GM12865 (cell line): ENCODE data around the gene ZNF235.
"Not testable (repeated sequence)": the region's sequence is repeated elsewhere in the genome, so short reads cannot be mapped to it uniquely, and the experiment has no call there.

ENCODE experiments used
- DNase-seq: peaks from one replicate; pipeline ENCODE4 v3.0.0; 2010; ENCODE audit warnings: low read depth
- H3K4me3 ChIP-seq: 2 replicates; pipeline ENCODE4 v1.5.1; 2011; ENCODE audit warnings: mild to moderate bottlenecking, low read depth, low read length, control low read depth
- TF ChIP-seq, protein P1 (sequence below): IDR thresholded peaks from 2 replicates; pipeline ENCODE4 v1.5.1; 2011; ENCODE audit warnings: low read length, control low read depth, low read depth, inconsistent platforms; ENCODE audit not compliant: insufficient read depth; ENCODE audit errors: missing control alignments

Gene ZNF235

GRCh38 chr19:44258835-44259413 is 45.9 kb downstream of the ZNF235 start:
- H3K4me3 ChIP-seq: no peak overlapping the region; the same call in 1 of the 2 replicates
- TF ChIP-seq, protein P1, sequence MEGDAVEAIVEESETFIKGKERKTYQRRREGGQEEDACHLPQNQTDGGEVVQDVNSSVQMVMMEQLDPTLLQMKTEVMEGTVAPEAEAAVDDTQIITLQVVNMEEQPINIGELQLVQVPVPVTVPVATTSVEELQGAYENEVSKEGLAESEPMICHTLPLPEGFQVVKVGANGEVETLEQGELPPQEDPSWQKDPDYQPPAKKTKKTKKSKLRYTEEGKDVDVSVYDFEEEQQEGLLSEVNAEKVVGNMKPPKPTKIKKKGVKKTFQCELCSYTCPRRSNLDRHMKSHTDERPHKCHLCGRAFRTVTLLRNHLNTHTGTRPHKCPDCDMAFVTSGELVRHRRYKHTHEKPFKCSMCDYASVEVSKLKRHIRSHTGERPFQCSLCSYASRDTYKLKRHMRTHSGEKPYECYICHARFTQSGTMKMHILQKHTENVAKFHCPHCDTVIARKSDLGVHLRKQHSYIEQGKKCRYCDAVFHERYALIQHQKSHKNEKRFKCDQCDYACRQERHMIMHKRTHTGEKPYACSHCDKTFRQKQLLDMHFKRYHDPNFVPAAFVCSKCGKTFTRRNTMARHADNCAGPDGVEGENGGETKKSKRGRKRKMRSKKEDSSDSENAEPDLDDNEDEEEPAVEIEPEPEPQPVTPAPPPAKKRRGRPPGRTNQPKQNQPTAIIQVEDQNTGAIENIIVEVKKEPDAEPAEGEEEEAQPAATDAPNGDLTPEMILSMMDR: no peak
- no peak for DNase-seq

DNA sequence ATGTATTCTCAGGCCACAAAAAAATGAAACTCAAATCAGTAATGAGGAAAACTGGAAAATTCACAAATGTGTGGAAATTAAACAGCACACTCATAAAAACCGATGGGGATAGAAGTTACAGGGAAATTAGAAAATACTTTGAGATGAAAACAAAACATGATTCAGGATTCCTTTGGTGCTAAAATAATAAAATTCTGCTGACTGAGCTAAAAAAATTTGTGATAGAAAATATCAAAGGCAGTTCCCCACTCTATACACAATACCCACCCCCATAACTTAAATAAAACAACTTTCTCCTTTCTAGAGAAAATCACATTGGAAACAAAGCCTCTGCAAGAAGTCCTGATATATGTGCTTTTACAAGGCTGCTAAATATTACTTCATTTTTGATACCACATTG is 46.7 kb downstream of the ZNF235 start:
- TF ChIP-seq, protein P1: no peak
- H3K4me3 ChIP-seq: no peak overlapping the region
- no peak for DNase-seq

DNA sequence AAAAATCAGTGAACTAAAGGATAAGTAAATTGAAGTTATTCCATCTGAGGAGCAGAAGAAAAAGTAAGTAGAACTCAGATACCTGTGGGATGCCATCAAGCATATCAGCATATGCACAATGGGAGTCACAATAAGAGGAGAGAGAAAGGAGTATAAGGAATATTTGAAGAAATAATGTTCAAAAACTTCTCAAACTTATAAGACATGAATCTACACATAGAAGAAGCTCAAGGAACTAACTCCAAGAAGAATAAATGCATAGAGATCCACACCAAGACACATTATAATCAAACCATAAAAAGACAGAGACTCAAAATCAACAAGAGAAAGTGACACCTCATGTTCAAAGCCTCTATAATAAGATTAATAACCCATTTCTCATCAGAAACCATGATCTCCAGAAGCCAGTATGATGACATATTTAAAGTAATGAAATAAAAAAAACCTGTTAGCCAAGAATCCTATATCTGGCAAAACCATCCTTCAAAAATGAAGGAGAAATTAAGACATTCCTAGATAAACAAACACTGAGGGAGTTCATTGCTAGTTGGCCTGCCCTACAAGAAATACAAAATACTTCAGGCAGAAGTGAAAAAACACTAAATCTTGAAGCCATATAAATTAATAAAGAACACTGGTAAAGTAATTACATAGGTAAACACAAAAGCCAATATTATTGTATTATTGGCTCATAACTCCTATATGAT is 49.0 kb downstream of the ZNF235 start:
- TF ChIP-seq, protein P1: no peak
- DNase-seq: no peak
- no peak overlapping the region for H3K4me3 ChIP-seq

DNA sequence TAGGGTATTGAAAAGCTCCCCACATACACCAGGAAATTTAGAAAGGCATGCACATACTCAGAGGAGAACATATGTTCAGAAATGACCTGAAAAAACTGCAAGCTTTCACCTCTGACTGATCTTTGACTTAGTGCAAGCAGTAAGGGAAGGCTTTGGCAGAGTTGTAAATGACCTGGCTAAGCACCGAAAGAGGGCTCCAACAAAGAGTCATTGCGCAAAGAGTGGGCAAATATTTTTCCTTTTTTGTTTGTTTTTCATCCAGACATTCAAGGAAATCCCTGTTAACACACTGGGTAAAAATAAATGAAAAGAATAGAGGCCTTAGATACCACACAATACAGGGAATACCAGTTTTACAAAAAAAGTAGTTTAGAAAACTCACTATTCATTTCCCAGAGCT is 50.3 kb downstream of the ZNF235 start:
- H3K4me3 ChIP-seq: no peak overlapping the region
- TF ChIP-seq, protein P1: no peak
- DNase-seq: no peak

DNA sequence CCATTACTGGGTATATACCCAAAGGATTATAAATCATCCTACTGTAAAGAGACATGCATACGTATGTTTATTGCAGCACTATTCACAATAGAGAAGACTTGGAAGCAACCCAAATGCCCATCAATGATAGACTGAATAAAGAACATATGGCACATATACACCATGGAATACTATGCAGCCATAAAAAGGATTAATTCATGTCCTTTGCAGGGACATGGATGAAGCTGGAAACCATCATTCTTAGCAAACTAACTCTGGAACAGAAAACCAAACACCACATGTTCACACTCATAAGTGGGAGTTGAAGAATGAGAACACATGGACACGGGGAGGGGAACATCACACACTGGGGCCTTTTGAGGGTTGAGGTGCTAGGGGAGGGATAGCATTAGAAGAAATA is 51.4 kb downstream of the ZNF235 start:
- not testable (repeated sequence) for DNase-seq, H3K4me3 ChIP-seq

DNA sequence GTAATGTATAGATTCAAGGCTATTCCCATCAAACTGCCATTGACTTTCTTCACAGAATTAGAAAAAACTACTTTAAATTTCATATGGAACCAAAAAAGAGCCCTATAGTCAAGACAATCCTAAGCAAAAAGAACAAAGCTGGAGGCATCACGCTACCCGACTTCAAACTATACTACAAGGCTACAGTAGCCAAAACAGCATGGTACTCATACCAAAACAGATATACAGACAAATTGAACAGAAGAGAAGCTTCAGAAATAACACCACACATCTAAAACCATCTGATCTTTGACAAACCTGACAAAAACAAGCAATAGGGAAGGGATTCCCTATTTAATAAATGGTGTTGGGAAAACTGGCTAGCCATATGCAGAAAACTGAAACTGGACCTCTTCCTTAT is 52.5 kb downstream of the ZNF235 start:
- not testable (repeated sequence) for DNase-seq, H3K4me3 ChIP-seq

DNA sequence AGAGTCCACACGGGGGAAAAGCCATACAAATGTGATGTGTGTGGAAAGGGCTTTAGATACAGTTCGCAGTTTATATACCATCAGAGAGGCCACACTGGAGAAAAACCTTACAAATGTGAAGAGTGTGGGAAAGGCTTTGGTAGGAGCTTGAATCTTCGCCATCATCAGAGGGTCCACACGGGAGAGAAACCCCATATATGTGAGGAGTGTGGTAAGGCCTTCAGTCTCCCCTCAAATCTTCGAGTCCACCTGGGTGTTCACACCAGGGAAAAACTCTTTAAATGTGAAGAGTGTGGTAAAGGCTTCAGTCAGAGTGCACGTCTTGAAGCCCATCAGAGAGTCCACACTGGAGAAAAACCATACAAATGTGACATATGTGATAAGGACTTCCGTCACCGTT is 68.4 kb downstream of the ZNF235 start:
- H3K4me3 ChIP-seq: no peak overlapping the region
- TF ChIP-seq, protein P1: no peak
- no peak for DNase-seq
